ENCODE measurements around the gene GALNT15.

Gene GALNT15

GRCh38 chr3:16222547-16222946 lies 48.1 kb downstream of the GALNT15 start:
- WGBS (ENCODE audit: insufficient coverage, insufficient read length), result no CpG with 5 or more reads among the region's 2 CpGs
- no peak overlapping the region for H3K4me3 ChIP-seq (ENCODE audit: low read length)
- H3K36me3 ChIP-seq (ENCODE audit: control insufficient read depth, insufficient read depth, low read length), result no peaks in the 10 kb centered on the region
- H3K4me1 ChIP-seq (ENCODE audit: control insufficient read depth, insufficient read depth, low read length), result no peaks in the 10 kb centered on the region
- no peaks in the 10 kb centered on the region for H3K9me3 ChIP-seq (ENCODE audit: control insufficient read depth, insufficient read depth, low read length)
- no peak for DNase-seq (ENCODE audit: low read depth, low spot score)
- no peaks in the 10 kb centered on the region for H3K27me3 ChIP-seq (ENCODE audit: control insufficient read depth, insufficient read depth, low read length)
- no peak overlapping the region for H3K27ac ChIP-seq (ENCODE audit: low read length)

GRCh38 chr3:16224325-16224724 lies 49.8 kb downstream of the GALNT15 start:
- Histone ChIP-seq H3K4me1 (ENCODE audit: control insufficient read depth, insufficient read depth, low read length) (no peaks in the 10 kb centered on the region), H3K36me3 (ENCODE audit: control insufficient read depth, insufficient read depth, low read length) (no peaks in the 10 kb centered on the region), H3K27me3 (ENCODE audit: control insufficient read depth, insufficient read depth, low read length) (no peaks in the 10 kb centered on the region), H3K4me3 (ENCODE audit: low read length) (no peak overlapping the region), H3K27ac (ENCODE audit: low read length) (no peak overlapping the region), H3K9me3 (ENCODE audit: control insufficient read depth, insufficient read depth, low read length) (no peaks in the 10 kb centered on the region)
- no CpG with 5 or more reads among the region's 2 CpGs for WGBS (ENCODE audit: insufficient coverage, insufficient read length)
- DNase-seq (ENCODE audit: low read depth, low spot score), result no peak

DNA sequence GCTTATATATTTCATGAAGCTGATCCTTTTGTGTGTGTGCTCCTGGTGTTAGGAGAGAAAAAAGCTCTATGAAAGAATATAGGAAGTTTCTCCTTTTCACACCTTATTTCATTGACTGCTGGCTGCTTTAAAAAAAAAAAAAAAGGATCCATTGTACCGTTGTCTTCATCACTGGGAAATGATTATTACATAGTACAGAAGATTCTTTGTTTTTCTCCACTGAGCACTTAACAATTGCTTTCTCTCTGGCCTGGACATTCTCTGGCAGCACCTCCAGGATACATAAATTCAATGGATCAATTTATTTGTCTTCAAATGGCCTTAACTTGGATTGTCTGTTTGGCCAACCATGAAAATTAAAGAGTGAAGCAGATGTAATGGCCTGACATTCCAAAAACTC lies 53.1 kb downstream of the GALNT15 start:
- no peaks in the 10 kb centered on the region for H3K4me1 ChIP-seq (ENCODE audit: control insufficient read depth, insufficient read depth, low read length)
- H3K36me3 ChIP-seq (ENCODE audit: control insufficient read depth, insufficient read depth, low read length), result no peaks in the 10 kb centered on the region
- H3K27ac ChIP-seq (ENCODE audit: low read length), result no peak overlapping the region
- H3K9me3 ChIP-seq (ENCODE audit: control insufficient read depth, insufficient read depth, low read length), result no peaks in the 10 kb centered on the region
- no peak for DNase-seq (ENCODE audit: low read depth, low spot score)
- H3K4me3 ChIP-seq (ENCODE audit: low read length), result no peak overlapping the region
- H3K27me3 ChIP-seq (ENCODE audit: control insufficient read depth, insufficient read depth, low read length), result no peaks in the 10 kb centered on the region
- no CpG with 5 or more reads among the region's 1 CpG for WGBS (ENCODE audit: insufficient coverage, insufficient read length)

GRCh38 chr3:16229681-16230080 lies 55.2 kb downstream of the GALNT15 start:
- DNase-seq (ENCODE audit: low read depth, low spot score), result no peak

DNA sequence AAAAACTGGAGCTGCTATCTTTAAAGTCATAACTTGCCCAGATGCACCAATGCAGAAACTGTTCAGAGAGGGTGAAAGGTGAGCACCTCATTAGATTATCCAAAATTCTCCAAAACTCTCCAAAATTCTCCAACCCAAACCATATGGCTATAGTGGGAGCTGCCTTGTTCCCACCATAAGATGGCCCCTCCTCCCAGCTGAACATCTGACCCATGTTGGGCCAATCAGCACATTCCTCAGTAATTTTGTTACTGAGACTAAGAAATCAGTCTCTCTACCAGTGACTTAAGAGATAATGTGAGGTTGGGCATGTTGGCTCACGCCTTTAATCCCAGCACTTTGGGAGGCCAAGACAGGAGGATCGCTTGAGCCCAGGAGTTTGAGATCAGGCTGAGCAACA lies 57.5 kb downstream of the GALNT15 start:
- Histone ChIP-seq H3K9me3 (ENCODE audit: control insufficient read depth, insufficient read depth, low read length) (no peaks in the 10 kb centered on the region), H3K4me1 (ENCODE audit: control insufficient read depth, insufficient read depth, low read length) (no peaks in the 10 kb centered on the region), H3K4me3 (ENCODE audit: low read length) (no peak overlapping the region), H3K27ac (ENCODE audit: low read length) (no peak overlapping the region), H3K36me3 (ENCODE audit: control insufficient read depth, insufficient read depth, low read length) (no peaks in the 10 kb centered on the region), H3K27me3 (ENCODE audit: control insufficient read depth, insufficient read depth, low read length) (no peaks in the 10 kb centered on the region)
- no peak for DNase-seq (ENCODE audit: low read depth, low spot score)
- WGBS (ENCODE audit: insufficient coverage, insufficient read length), result no CpG with 5 or more reads among the region's 2 CpGs

More at GRCh38 chr3:16229681-16230080, 55.2 kb downstream of the GALNT15 start:
- Histone ChIP-seq H3K27ac (ENCODE audit: low read length) (no peak overlapping the region), H3K4me1 (ENCODE audit: control insufficient read depth, insufficient read depth, low read length) (no peaks in the 10 kb centered on the region), H3K9me3 (ENCODE audit: control insufficient read depth, insufficient read depth, low read length) (no peaks in the 10 kb centered on the region), H3K36me3 (ENCODE audit: control insufficient read depth, insufficient read depth, low read length) (no peaks in the 10 kb centered on the region), H3K27me3 (ENCODE audit: control insufficient read depth, insufficient read depth, low read length) (no peaks in the 10 kb centered on the region), H3K4me3 (ENCODE audit: low read length) (no peak overlapping the region)

GRCh38 chr3:16233806-16234205 lies 59.3 kb downstream of the GALNT15 start:
- H3K4me3 ChIP-seq (ENCODE audit: low read length), result no peak overlapping the region
- H3K4me1 ChIP-seq (ENCODE audit: control insufficient read depth, insufficient read depth, low read length), result no peaks in the 10 kb centered on the region
- H3K36me3 ChIP-seq (ENCODE audit: control insufficient read depth, insufficient read depth, low read length), result no peaks in the 10 kb centered on the region
- DNase-seq (ENCODE audit: low read depth, low spot score), result no peak
- H3K9me3 ChIP-seq (ENCODE audit: control insufficient read depth, insufficient read depth, low read length), result no peaks in the 10 kb centered on the region
- no peaks in the 10 kb centered on the region for H3K27me3 ChIP-seq (ENCODE audit: control insufficient read depth, insufficient read depth, low read length)
- WGBS (ENCODE audit: insufficient coverage, insufficient read length), result no CpG with 5 or more reads among the region's 1 CpG
- no peak overlapping the region for H3K27ac ChIP-seq (ENCODE audit: low read length)

DNA sequence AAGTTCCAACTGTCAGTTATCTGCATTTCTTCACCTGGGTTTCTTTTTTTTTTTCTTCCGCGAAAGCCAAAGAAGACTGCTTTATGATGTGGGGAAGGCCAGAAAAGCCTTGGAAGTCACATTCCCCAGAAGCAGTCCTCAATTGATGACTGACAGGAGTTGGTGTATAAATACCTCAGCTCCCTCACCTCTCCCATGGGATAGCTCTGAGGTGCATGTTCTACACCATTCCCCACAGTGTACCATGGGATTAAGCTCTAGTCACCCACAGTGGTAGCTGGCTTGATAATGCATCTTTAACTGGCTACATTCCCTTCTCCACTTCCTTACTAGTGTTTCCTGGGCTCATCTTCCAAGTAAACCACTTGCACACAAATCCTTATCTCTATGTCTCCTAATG lies 59.8 kb downstream of the GALNT15 start:
- Histone ChIP-seq H3K9me3 (ENCODE audit: control insufficient read depth, insufficient read depth, low read length) (no peaks in the 10 kb centered on the region), H3K4me1 (ENCODE audit: control insufficient read depth, insufficient read depth, low read length) (no peaks in the 10 kb centered on the region), H3K36me3 (ENCODE audit: control insufficient read depth, insufficient read depth, low read length) (no peaks in the 10 kb centered on the region), H3K27ac (ENCODE audit: low read length) (no peak overlapping the region), H3K27me3 (ENCODE audit: control insufficient read depth, insufficient read depth, low read length) (no peaks in the 10 kb centered on the region), H3K4me3 (ENCODE audit: low read length) (no peak overlapping the region)
- DNase-seq (ENCODE audit: low read depth, low spot score), result no peak
- WGBS (ENCODE audit: insufficient coverage, insufficient read length), result no CpG with 5 or more reads among the region's 2 CpGs

GRCh38 chr3:16236030-16236639 lies 61.7 kb downstream of the GALNT15 start:
- Histone ChIP-seq H3K9me3 (ENCODE audit: control insufficient read depth, insufficient read depth, low read length) (no peaks in the 10 kb centered on the region), H3K36me3 (ENCODE audit: control insufficient read depth, insufficient read depth, low read length) (no peaks in the 10 kb centered on the region), H3K4me3 (ENCODE audit: low read length) (no peak overlapping the region), H3K4me1 (ENCODE audit: control insufficient read depth, insufficient read depth, low read length) (no peaks in the 10 kb centered on the region), H3K27me3 (ENCODE audit: control insufficient read depth, insufficient read depth, low read length) (no peaks in the 10 kb centered on the region), H3K27ac (ENCODE audit: low read length) (no peak overlapping the region)
- no CpG with 5 or more reads among the region's 4 CpGs for whole genome bisulfite sequencing (ENCODE audit: insufficient coverage, insufficient read length)
- DNase-seq (ENCODE audit: low read depth, low spot score), result no peak

- Histone ChIP-seq H3K4me1 (ENCODE audit: control insufficient read depth, insufficient read depth, low read length) (no peaks in the 10 kb centered on the region), H3K4me3 (ENCODE audit: low read length) (no peak overlapping the region), H3K27ac (ENCODE audit: low read length) (no peak overlapping the region), H3K36me3 (ENCODE audit: control insufficient read depth, insufficient read depth, low read length) (no peaks in the 10 kb centered on the region), H3K27me3 (ENCODE audit: control insufficient read depth, insufficient read depth, low read length) (no peaks in the 10 kb centered on the region), H3K9me3 (ENCODE audit: control insufficient read depth, insufficient read depth, low read length) (no peaks in the 10 kb centered on the region)
- no CpG with 5 or more reads among the region's 3 CpGs for WGBS (ENCODE audit: insufficient coverage, insufficient read length)
- DNase-seq (ENCODE audit: low read depth, low spot score), result no peak
Observed at GRCh38 chr3:16236856-16237393, 62.4 kb downstream of the GALNT15 start.

DNA sequence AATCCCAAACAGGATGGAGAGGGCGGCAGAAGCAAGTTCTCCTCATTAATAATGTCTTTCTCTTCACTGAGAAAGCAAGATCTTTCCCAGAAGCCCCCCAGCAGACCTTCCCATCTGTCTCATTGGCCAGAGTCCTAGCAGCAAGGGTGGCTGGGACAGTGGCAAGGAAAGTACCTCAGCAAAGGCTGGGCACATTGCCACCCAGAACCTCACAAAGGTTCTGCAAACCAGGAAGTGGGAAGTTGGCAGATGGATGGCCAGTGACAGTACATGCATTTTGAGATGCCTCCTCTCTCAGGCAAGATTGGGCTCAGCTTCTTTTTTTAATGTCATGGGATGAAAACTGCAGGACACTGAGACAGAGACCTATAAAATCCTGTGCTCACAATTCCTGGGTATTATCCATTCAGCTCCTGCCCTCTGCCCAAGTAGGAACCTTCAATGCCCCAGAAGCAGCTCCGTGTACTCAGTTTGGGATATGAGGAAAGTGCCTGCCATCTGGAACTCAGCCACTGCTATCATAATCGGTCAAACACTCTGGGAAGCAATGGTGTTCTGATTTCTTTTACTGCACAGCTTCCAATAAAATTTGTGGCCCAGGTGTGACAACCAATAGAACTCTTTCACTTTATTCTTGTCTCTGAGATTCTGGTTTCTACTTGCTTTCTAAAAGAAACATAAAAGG lies 64.7 kb downstream of the GALNT15 start:
- no CpG with 5 or more reads among the region's 3 CpGs for WGBS (ENCODE audit: insufficient coverage, insufficient read length)
- Histone ChIP-seq H3K4me1 (ENCODE audit: control insufficient read depth, insufficient read depth, low read length) (no peaks in the 10 kb centered on the region), H3K9me3 (ENCODE audit: control insufficient read depth, insufficient read depth, low read length) (no peaks in the 10 kb centered on the region), H3K4me3 (ENCODE audit: low read length) (no peak overlapping the region), H3K27me3 (ENCODE audit: control insufficient read depth, insufficient read depth, low read length) (no peaks in the 10 kb centered on the region), H3K27ac (ENCODE audit: low read length) (no peak overlapping the region), H3K36me3 (ENCODE audit: control insufficient read depth, insufficient read depth, low read length) (no peaks in the 10 kb centered on the region)
- DNase-seq (ENCODE audit: low read depth, low spot score), result no peak

GRCh38 chr3:16239780-16240179 lies 65.3 kb downstream of the GALNT15 start:
- no peak for DNase-seq (ENCODE audit: low read depth, low spot score)

More at GRCh38 chr3:16239780-16240179, 65.3 kb downstream of the GALNT15 start:
- Histone ChIP-seq H3K9me3 (ENCODE audit: control insufficient read depth, insufficient read depth, low read length) (no peaks in the 10 kb centered on the region), H3K4me1 (ENCODE audit: control insufficient read depth, insufficient read depth, low read length) (no peaks in the 10 kb centered on the region), H3K27ac (ENCODE audit: low read length) (no peak overlapping the region), H3K4me3 (ENCODE audit: low read length) (no peak overlapping the region), H3K36me3 (ENCODE audit: control insufficient read depth, insufficient read depth, low read length) (no peaks in the 10 kb centered on the region), H3K27me3 (ENCODE audit: control insufficient read depth, insufficient read depth, low read length) (no peaks in the 10 kb centered on the region)
- no CpG with 5 or more reads among the region's 4 CpGs for WGBS (ENCODE audit: insufficient coverage, insufficient read length)
